ENCODE results near the gene S100A13. TPM values are rescaled to one million over a fixed set of nuclear protein-coding genes. Genes with fewer than 3 reads are reported as not detected.

The S100A13 gene
- total and polyA plus RNA-seq, 10 of the 15 experiments (the other 5 are each of a cell fraction or from before 2014, with no cell fraction given): 5.7 to 30.9 (median 9.1) TPM

DNA sequence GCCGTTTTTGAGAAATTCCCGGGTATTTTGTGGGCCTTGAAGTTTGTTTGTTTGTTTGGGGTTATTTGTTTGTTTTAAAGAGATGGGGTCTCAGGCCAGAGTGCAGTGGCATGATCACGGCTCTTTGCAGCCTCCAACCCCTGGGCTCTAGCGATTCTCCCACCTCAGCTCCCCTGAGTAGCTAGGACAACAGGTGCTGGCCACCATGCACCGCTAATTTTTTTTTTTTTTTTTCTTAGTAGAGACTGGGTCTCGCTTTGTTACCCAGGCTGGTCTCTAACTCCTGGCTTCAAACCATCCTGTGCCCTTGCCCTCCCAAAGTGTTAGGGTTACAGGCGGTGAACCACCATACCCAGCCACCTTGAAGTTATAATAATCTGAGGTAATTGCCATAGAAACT lies 8.6 kb upstream of the S100A13 start:
- peaks cover 6% of the 10 kb centered on the region for H3K4me1 ChIP-seq (ENCODE audit: control insufficient read depth, insufficient read depth, low read length)
- intact Hi-C loops (cut with micrococcal nuclease; ENCODE audit: unreplicated experiment) (loop anchor here (2.0 kb wide), 1 partner anchor 35 kb away; the partner anchor contains the start of gene ILF2), in situ Hi-C loops (cut with MboI) (no loop called here)
- no peaks in the 10 kb centered on the region for H4K20me1 ChIP-seq (ENCODE audit: control insufficient read depth, insufficient read depth)
- H3K27me3 ChIP-seq (replicated peaks in 1 of 2; ENCODE audit: control insufficient read depth in 2 of 2, insufficient read depth in 2 of 2, low read length in 1 of 2): no peaks in the 10 kb centered on the region
- DNase-seq (ENCODE audit: low read depth, low spot score) (no peak), ATAC-seq (no peak), FAIRE-seq (no peak)
- ChIA-PET RAD21 (ENCODE audit: unreplicated experiment) (interaction anchor here (2.3 kb wide), 1 partner anchor 351 kb away, joined by 9 read pairs; the partner anchor contains the start of gene RAB13), SMC1A (ENCODE audit: uncharacterized antibody, unreplicated experiment) (interaction anchor here (1.6 to 3.0 kb wide), 3 partner anchors 8 to 64 kb away, joined by 4 to 29 read pairs (median 13); no protein-coding TSS in a partner anchor), POLR2A (interaction anchor here (0.5 to 1.5 kb wide), 4 partner anchors 123 to 327 kb away, joined by 3 to 5 read pairs (median 4); partner anchors contain the start of gene SLC39A1), CTCF (interaction anchor here (0.7 to 2.7 kb wide), 5 partner anchors 17 to 351 kb away, joined by 5 to 11 read pairs (median 7); partner anchors contain the start of gene RAB13)
- no TSS peak for BruUV-seq (replicated peaks)
- H3K9me3 ChIP-seq (replicated peaks; ENCODE audit: control insufficient read depth, insufficient read depth, low read length): no peaks in the 10 kb centered on the region
- peak overlapping the region; percentile 97; the same call in 1 of the 2 replicates for H3K9ac ChIP-seq (ENCODE audit: control insufficient read depth, insufficient read depth, low read length)
- H3K79me2 ChIP-seq (ENCODE audit: control insufficient read depth, insufficient read depth, low read length): peaks cover 33% of the 10 kb centered on the region
- H3K36me3 ChIP-seq (ENCODE audit: control insufficient read depth in 2 of 2, insufficient read depth in 2 of 2, low read length in 1 of 2): peaks cover 4 to 28% of the 10 kb centered on the region in 2 experiments
- WGBS (ENCODE audit: insufficient coverage, insufficient replicate concordance, low lambda C conversion rate, missing lambda C conversion rate): 63% methylated on average over 7 of the region's 7 CpGs
- no peak overlapping the region for H3K27ac ChIP-seq (ENCODE audit: control insufficient read depth, insufficient read depth)
- H2AFZ ChIP-seq (ENCODE audit: control insufficient read depth, low read depth, low read length): no peak overlapping the region
- TF ChIP-seq YBX1 (IDR thresholded peaks at IDR 0.05) (no peak), ZBTB11 (CRISPR knock-in tag; IDR thresholded peaks at IDR 0.05) (no peak), SMARCA5 (IDR thresholded peaks at IDR 0.05) (no peak), BMI1 (IDR thresholded peaks at IDR 0.05; ENCODE audit: borderline replicate concordance) (no peak), STAT3 (IDR thresholded peaks at IDR 0.05; ENCODE audit: low read depth, low read length) (no peak), NFIC (IDR thresholded peaks at IDR 0.05; ENCODE audit: low read depth, low read length) (no peak)
- H3K4me2 ChIP-seq (ENCODE audit: control insufficient read depth, insufficient read depth): peak overlapping the region; percentile 46; the same call in 1 of the 2 replicates
- peak overlapping the region; percentile 89 for H3K4me3 ChIP-seq
